Upper lobe of left lung (tissue), 6 donors: ENCODE data around the gene KYAT1. TPM values are rescaled to one million over a fixed set of nuclear protein-coding genes. Genes with fewer than 3 reads are reported as not detected.
A peak's percentile ranks its signal among the peaks of the same experiment; 100 is the strongest.

Source experiments
- ATAC-seq, 2 donors: fragments of 200-7000 bp; cut with Tn5 transposase; one replicate each; pipeline ENCODE4 v1.9.1; 2022; ENCODE audit warnings: mild to moderate bottlenecking in 2 of 2, moderate library complexity in 2 of 2; ENCODE audit not compliant: low FRiP score in 2 of 2
- DNase-seq, 2 donors: peaks; one replicate each; pipeline ENCODE4 v3.0.0-alpha.2; 2019 to 2020
- H3K27ac ChIP-seq, 4 donors: fragments of 200-600 bp; sonication (generic); one replicate each; pipeline ENCODE4 v1.5.1; 2016 to 2019
- H3K27me3 ChIP-seq, 4 donors: fragments of 200-600 bp; sonication (generic); one replicate each; pipeline ENCODE4 v1.5.1; 2017 to 2019
- H3K36me3 ChIP-seq, 4 donors: fragments of 200-600 bp; sonication (generic); one replicate each; pipeline ENCODE4 v1.5.1; 2016 to 2019
- H3K4me1 ChIP-seq, 4 donors: fragments of 200-600 bp; sonication (generic); one replicate each; pipeline ENCODE4 v1.5.1; 2018 to 2019
- H3K4me3 ChIP-seq, 4 donors: fragments of 200-600 bp; sonication (generic); one replicate each; pipeline ENCODE4 v1.5.1; 2017 to 2019; ENCODE audit warnings: mild to moderate bottlenecking in 2 of 4, moderate library complexity in 1 of 4
- H3K9me3 ChIP-seq, 4 donors: fragments of 200-600 bp; sonication (generic); one replicate each; pipeline ENCODE4 v1.5.1; 2018 to 2019
- EP300 ChIP-seq, 4 donors: sonication (generic); formaldehyde crosslinking; IDR thresholded peaks; one replicate each; pipeline ENCODE4 v1.5.1; 2017; ENCODE audit warnings: antibody characterized with exemption in 4 of 4, control low read depth in 2 of 4
- POLR2A ChIP-seq, 4 donors: fragments of 450-650 bp; IDR thresholded peaks; one replicate each; pipeline ENCODE4 v1.5.1; 2016 to 2017; ENCODE audit warnings: antibody characterized with exemption in 4 of 4, mild to moderate bottlenecking in 2 of 4
- POLR2AphosphoS5 ChIP-seq, 2 donors: sonication (generic); formaldehyde crosslinking; IDR thresholded peaks; one replicate each; pipeline ENCODE4 v1.5.1; 2017; ENCODE audit warnings: antibody characterized with exemption in 2 of 2
- WGBS, 2 donors: methylation state at CpG; one replicate each; pipeline ENCODE4 v1.1.5; 2017 to 2018; 5-methylcytosine and 5-hydroxymethylcytosine counted together
- total RNA-seq, 6 donors: library from RNA; depleted of rRNA in 4 of 6; stranded (reverse); fragments of >200 nt in 4 of 6; gene quantifications; one replicate each; pipeline versions ENCODE4 v1.1.0 to v1.2.1, GENCODE V29; 2016 to 2021
- TF ChIP-seq, protein P1 (sequence below), 6 experiments: fragments of 450-650 bp in 4 of 6; fragments of 200-600 bp in 2 of 6; sonication (generic) in 2 of 6; IDR thresholded peaks; one replicate each; pipeline ENCODE4 v1.5.1; 2016 to 2019; ENCODE audit warnings: antibody characterized with exemption in 6 of 6
- donor health status: DM: no; HTN: no; CAD: no; lungs with moderate emphysema.
- donor health status: DM: no; HTN: yes; CAD: no; lungs with severe emphysema.

The KYAT1 gene
- total RNA-seq, 6 donors from 2014 or later: 3.9 to 10.5 (median 5.4) TPM

DNA sequence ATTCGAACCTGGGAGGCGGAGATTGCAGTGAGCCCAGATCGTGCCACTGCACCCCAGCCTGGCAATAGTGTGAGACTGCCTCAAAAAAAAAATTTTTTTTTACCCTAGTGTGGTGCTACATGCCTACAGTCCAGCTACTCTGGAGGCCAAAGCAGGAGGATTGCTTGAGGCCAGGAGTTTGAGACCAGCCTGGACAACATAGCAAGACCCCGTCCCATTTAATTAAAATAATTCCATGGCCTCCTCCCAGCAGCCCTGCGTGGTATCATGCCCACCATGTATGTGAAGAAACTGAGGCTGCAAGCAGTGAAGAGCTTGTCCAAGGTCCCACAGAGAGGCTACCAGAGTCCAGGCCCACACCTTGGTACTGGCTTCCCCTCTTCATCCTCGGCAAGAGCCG, 19.6 kb upstream of the KYAT1 start:
- DNase-seq (no peak), ATAC-seq (no peak)
- H3K4me1 ChIP-seq: peaks cover 38 to 68% (median 54%) of the 10 kb centered on the region in 4 donors
- no peaks in the 10 kb centered on the region for H3K9me3 ChIP-seq
- no peak overlapping the region for H3K4me3 ChIP-seq
- no peaks in the 10 kb centered on the region for H3K27me3 ChIP-seq
- H3K36me3 ChIP-seq: peaks cover 2 to 40% (median 14%) of the 10 kb centered on the region in 4 donors
- TF ChIP-seq POLR2AphosphoS5 (IDR thresholded peaks at IDR 0.05) (no peak), POLR2A (IDR thresholded peaks at IDR 0.05) (no peak), EP300 (IDR thresholded peaks at IDR 0.05) (no peak)
- TF ChIP-seq, protein P1, sequence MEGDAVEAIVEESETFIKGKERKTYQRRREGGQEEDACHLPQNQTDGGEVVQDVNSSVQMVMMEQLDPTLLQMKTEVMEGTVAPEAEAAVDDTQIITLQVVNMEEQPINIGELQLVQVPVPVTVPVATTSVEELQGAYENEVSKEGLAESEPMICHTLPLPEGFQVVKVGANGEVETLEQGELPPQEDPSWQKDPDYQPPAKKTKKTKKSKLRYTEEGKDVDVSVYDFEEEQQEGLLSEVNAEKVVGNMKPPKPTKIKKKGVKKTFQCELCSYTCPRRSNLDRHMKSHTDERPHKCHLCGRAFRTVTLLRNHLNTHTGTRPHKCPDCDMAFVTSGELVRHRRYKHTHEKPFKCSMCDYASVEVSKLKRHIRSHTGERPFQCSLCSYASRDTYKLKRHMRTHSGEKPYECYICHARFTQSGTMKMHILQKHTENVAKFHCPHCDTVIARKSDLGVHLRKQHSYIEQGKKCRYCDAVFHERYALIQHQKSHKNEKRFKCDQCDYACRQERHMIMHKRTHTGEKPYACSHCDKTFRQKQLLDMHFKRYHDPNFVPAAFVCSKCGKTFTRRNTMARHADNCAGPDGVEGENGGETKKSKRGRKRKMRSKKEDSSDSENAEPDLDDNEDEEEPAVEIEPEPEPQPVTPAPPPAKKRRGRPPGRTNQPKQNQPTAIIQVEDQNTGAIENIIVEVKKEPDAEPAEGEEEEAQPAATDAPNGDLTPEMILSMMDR (IDR thresholded peaks at IDR 0.05): no peak
- H3K27ac ChIP-seq: peak overlapping the region; percentile 63 to 90 (median 82)
- WGBS, 2 donors: 90 to 91% methylated on average over 5 to 7 of the region's 7 CpGs

DNA sequence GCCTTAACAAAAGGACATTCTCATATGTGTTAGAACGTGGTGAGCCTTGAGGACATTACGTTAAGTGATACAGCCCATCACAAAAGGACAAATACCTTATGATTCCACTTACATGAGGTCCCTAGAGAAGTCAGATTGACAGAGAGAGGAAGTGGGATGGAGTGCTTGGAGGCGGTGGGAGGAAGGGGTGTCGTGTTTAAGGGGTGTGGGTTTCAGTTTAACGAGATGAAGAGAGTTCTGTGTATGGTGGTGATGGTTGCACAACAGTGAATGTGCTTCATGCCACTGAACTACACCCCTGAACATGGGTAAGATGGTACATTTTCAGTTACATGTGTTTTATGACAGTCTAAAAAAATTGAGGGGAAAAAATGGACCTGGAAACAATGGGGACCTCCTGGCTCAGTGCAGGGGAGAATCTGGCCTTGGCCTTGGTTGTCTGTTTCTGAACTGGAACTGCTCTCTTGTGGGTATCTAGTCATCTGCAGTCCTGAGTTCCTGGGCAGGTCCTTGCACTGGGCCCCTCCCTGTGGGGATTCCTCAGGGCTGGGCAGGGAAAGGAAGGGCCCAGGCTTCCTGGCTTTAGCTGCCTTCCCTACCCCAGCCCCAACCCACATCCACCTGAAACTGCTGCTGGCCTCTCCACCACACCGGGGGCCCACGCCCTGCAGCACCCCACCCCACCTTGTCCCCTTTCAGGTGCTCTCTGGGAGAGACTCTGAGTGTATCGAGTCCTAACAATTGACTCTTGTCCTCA, 18.0 kb upstream of the KYAT1 start:
- ATAC-seq: peak; percentile 18 to 39
- peaks cover 2 to 49% (median 26%) of the 10 kb centered on the region in 4 donors for H3K36me3 ChIP-seq
- 30 to 37% methylated on average over 7 to 8 of the region's 8 CpGs for WGBS, 2 donors
- H3K27me3 ChIP-seq: no peaks in the 10 kb centered on the region
- peak in 1 of 2 donors; percentile 56 for TF ChIP-seq POLR2AphosphoS5 (IDR thresholded peaks at IDR 0.05)
- TF ChIP-seq POLR2A (IDR thresholded peaks at IDR 0.05): no peak
- TF ChIP-seq, protein P1 (IDR thresholded peaks at IDR 0.05): no peak
- TF ChIP-seq EP300 (IDR thresholded peaks at IDR 0.05): no peak
- H3K4me3 ChIP-seq: no peak overlapping the region
- no peak for DNase-seq
- peaks cover 38 to 75% (median 54%) of the 10 kb centered on the region in 4 donors for H3K4me1 ChIP-seq
- H3K27ac ChIP-seq: peak overlapping the region; percentile 70 to 90 (median 82)
- no peaks in the 10 kb centered on the region for H3K9me3 ChIP-seq

DNA sequence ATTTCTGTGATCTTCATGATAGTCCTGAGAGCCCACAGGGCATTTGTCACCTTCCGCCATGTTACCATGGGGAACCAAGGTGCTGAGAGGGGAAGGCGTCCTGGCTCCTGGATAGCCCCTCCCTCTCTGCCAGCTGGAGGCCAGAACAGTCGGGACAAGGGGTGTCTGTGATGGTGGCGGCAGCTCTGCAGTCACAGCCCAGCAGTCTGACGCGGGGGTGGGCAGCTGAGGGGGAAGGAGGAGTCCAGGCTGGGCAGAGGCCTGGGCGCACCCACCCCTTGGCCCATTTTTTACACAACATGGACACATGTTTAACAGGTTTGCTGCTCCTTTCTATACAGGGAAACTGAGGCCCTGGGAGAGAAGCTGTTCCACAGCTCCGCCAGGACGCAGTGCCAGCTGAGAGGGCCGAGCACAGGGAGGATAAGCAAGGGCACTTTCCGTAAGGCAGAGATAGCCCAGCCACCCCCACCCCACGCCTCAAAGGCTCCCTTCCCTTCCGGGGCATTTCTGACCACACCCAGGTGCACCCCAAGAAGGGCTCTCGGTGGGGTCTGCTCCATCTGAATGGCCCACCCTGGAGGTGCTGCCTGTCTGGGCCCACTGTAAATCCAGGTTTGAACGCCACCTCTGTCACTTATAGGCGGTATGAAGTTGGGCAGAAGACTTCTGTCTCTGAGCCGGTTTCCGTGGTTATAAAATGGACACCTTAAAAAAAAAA, 17.3 kb upstream of the KYAT1 start:
- WGBS, 2 donors: 71 to 78% methylated on average over 13 to 18 of the region's 18 CpGs
- Histone ChIP-seq H3K4me1 (peaks cover 38 to 71% (median 53%) of the 10 kb centered on the region in 4 donors), H3K36me3 (peaks cover 2 to 56% (median 28%) of the 10 kb centered on the region in 4 donors), H3K27me3 (no peaks in the 10 kb centered on the region), H3K4me3 (no peak overlapping the region), H3K9me3 (no peaks in the 10 kb centered on the region), H3K27ac (peak overlapping the region; percentile 70 to 90 (median 82))
- TF ChIP-seq, protein P1 (IDR thresholded peaks at IDR 0.05): no peak
- no peak for TF ChIP-seq POLR2AphosphoS5 (IDR thresholded peaks at IDR 0.05)
- TF ChIP-seq POLR2A (IDR thresholded peaks at IDR 0.05): no peak
- TF ChIP-seq EP300 (IDR thresholded peaks at IDR 0.05): no peak
- no peak for ATAC-seq
- no peak for DNase-seq

DNA sequence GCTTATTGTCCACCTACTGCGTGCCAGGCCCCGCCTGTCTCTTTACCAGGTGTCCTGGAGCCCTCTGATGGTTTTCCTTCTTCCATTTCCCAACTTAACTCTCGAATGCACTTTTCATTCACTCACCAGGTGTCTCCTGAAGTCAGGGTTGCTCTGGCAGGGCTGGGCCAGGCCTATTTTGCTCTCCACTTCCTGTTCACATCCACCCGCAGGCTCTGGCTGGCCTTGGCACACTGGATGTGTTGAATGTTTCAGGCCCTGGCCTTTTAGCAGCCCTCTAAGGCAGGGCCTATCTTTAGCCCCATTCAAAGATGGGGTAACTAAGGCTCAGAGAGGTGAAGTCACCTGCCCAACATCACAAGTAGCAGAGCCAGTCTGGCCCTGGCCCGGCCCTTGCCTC, 16.6 kb upstream of the KYAT1 start:
- peaks cover 2 to 62% (median 31%) of the 10 kb centered on the region in 4 donors for H3K36me3 ChIP-seq
- WGBS, 2 donors: 63 to 67% methylated on average over 4 to 5 of the region's 5 CpGs
- H3K4me1 ChIP-seq: peaks cover 38 to 71% (median 54%) of the 10 kb centered on the region in 4 donors
- TF ChIP-seq, protein P1 (IDR thresholded peaks at IDR 0.05): no peak
- no peak for TF ChIP-seq POLR2A (IDR thresholded peaks at IDR 0.05)
- no peak for TF ChIP-seq POLR2AphosphoS5 (IDR thresholded peaks at IDR 0.05)
- TF ChIP-seq EP300 (IDR thresholded peaks at IDR 0.05): no peak
- no peaks in the 10 kb centered on the region for H3K27me3 ChIP-seq
- no peak overlapping the region for H3K4me3 ChIP-seq
- peak overlapping the region; percentile 70 to 90 (median 82) for H3K27ac ChIP-seq
- ATAC-seq (no peak), DNase-seq (no peak)
- H3K9me3 ChIP-seq: no peaks in the 10 kb centered on the region
